SU-DHL-6 (cell line): ENCODE measurements around the gene MEX3A.
A peak's percentile ranks its signal among the peaks of the same experiment; 100 is the strongest.

Source experiments
- H2AFZ ChIP-seq: fragments of 200-600 bp; sonication (generic); 2 replicates; pipeline ENCODE4 v1.6.1; 2014; ENCODE audit warnings: low read depth, mild to moderate bottlenecking, moderate library complexity, mixed read lengths, antibody characterized with exemption, low read length; ENCODE audit not compliant: severe bottlenecking
- H3F3A ChIP-seq: fragments of 200-600 bp; shearing (Covaris generic); 2 replicates; pipeline ENCODE4 v1.6.0; 2016; ENCODE audit warnings: antibody characterized with exemption, mild to moderate bottlenecking; ENCODE audit not compliant: insufficient read depth
- H3K27ac ChIP-seq: fragments of 200-600 bp; sonication (generic); 2 replicates; pipeline ENCODE4 v1.5.1; 2016; ENCODE audit warnings: low read depth, mild to moderate bottlenecking, low read length, moderate library complexity, mixed read lengths
- H3K27me3 ChIP-seq: fragments of 200-600 bp; sonication (generic), shearing (Covaris generic); 2 replicates; pipeline ENCODE4 v1.6.0; 2014; ENCODE audit warnings: mild to moderate bottlenecking, low read length
- H3K36me3 ChIP-seq: fragments of 200-600 bp; sonication (generic); 2 replicates; pipeline ENCODE4 v1.6.1; 2014; ENCODE audit warnings: mild to moderate bottlenecking, low read length, mixed read lengths
- H3K4me2 ChIP-seq: fragments of 300-600, 200-600 bp; shearing (Covaris generic), sonication (generic); 2 replicates; pipeline ENCODE4 v1.6.0; 2014; ENCODE audit warnings: low read length, low read depth, mild to moderate bottlenecking; ENCODE audit not compliant: poor library complexity, severe bottlenecking
- H3K4me3 ChIP-seq: fragments of 200-600 bp; sonication (generic); 2 replicates; pipeline ENCODE4 v1.5.1; 2014; ENCODE audit warnings: antibody characterized with exemption, low read length, mild to moderate bottlenecking, mixed read lengths; ENCODE audit not compliant: insufficient read depth, poor library complexity, severe bottlenecking
- H3K79me2 ChIP-seq: fragments of 200-600 bp; sonication (generic); 2 replicates; pipeline ENCODE4 v1.6.1; 2014; ENCODE audit warnings: mild to moderate bottlenecking, low read length, moderate library complexity; ENCODE audit not compliant: insufficient read depth
- H3K9ac ChIP-seq: fragments of 200-600 bp; sonication (generic); 2 replicates; pipeline ENCODE4 v1.7.0; 2014; ENCODE audit warnings: mild to moderate bottlenecking, low read length
- H3K9me2 ChIP-seq: fragments of 200-600 bp; sonication (generic); replicated peaks from 2 replicates; pipeline ENCODE4 v1.6.1; 2014; ENCODE audit warnings: low read length; ENCODE audit not compliant: insufficient read depth
- H3K9me3 ChIP-seq: fragments of 200-600 bp; sonication (generic); 2 replicates; pipeline ENCODE4 v1.6.1; 2014; ENCODE audit warnings: low read length, mixed read lengths; ENCODE audit not compliant: insufficient read depth
- H4K20me1 ChIP-seq: fragments of 200-600 bp; sonication (generic); 2 replicates; pipeline ENCODE4 v1.6.1; 2014; ENCODE audit warnings: low read depth, mild to moderate bottlenecking, antibody characterized with exemption, low read length, moderate library complexity, mixed read lengths
- EZH2phosphoT487 ChIP-seq: fragments of 200-600 bp; sonication (generic), shearing (Covaris generic); conservative IDR thresholded peaks from 2 replicates; pipeline ENCODE4 v1.6.1; 2018; ENCODE audit warnings: mild to moderate bottlenecking, antibody characterized with exemption, low read length, moderate library complexity, mixed read lengths
- TF ChIP-seq, protein P1 (sequence below): fragments of 200-600 bp; sonication (generic); IDR thresholded peaks from one replicate; pipeline ENCODE4 v1.5.1; 2017; ENCODE audit warnings: antibody characterized with exemption, mild to moderate bottlenecking, low read length, moderate library complexity; ENCODE audit not compliant: insufficient read depth, poor library complexity, severe bottlenecking

Gene MEX3A

DNA sequence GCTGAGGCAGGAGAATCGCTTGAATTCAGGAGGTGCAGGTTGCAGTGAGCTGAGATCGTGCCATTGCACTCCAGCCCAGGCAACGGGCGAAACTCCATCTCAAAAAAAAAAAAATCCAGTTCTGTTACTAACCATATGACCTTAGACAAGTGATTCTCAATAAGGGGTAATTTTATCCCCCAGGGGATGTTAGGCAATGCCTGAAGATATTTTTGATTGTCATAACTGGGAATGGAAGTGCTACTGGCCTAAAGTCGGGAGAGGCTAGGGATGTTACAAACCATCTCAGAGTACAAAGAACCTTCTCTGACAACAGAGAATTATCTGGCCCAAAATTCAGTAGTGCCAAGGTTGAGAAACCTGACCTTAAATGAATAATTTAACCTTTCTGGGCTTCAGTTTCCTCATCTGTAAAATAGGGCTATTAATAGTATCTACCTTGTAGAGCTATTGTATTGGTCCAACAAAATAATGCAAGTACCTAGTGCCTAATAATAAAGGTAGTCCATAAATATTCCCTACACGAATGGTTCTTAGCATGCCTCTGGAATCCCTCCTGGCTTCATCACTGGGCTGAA lies 26.5 kb upstream of the MEX3A start:
- H3F3A ChIP-seq: peaks cover 11% of the 10 kb centered on the region; the same call in 1 of the 2 replicates
- no peak for TF ChIP-seq EZH2phosphoT487
- TF ChIP-seq, protein P1, sequence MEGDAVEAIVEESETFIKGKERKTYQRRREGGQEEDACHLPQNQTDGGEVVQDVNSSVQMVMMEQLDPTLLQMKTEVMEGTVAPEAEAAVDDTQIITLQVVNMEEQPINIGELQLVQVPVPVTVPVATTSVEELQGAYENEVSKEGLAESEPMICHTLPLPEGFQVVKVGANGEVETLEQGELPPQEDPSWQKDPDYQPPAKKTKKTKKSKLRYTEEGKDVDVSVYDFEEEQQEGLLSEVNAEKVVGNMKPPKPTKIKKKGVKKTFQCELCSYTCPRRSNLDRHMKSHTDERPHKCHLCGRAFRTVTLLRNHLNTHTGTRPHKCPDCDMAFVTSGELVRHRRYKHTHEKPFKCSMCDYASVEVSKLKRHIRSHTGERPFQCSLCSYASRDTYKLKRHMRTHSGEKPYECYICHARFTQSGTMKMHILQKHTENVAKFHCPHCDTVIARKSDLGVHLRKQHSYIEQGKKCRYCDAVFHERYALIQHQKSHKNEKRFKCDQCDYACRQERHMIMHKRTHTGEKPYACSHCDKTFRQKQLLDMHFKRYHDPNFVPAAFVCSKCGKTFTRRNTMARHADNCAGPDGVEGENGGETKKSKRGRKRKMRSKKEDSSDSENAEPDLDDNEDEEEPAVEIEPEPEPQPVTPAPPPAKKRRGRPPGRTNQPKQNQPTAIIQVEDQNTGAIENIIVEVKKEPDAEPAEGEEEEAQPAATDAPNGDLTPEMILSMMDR: no peak
- no peaks in the 10 kb centered on the region for H3K27me3 ChIP-seq
- H3K4me3 ChIP-seq: no peak overlapping the region
- H3K36me3 ChIP-seq: no peaks in the 10 kb centered on the region
- no peak overlapping the region for H2AFZ ChIP-seq
- no peaks in the 10 kb centered on the region for H3K79me2 ChIP-seq
- H3K9ac ChIP-seq: no peak overlapping the region
- H3K9me2 ChIP-seq: no peaks in the 10 kb centered on the region
- H3K9me3 ChIP-seq: no peaks in the 10 kb centered on the region
- H3K27ac ChIP-seq: no peak overlapping the region
- no peak overlapping the region for H3K4me2 ChIP-seq
- no peaks in the 10 kb centered on the region for H4K20me1 ChIP-seq

DNA sequence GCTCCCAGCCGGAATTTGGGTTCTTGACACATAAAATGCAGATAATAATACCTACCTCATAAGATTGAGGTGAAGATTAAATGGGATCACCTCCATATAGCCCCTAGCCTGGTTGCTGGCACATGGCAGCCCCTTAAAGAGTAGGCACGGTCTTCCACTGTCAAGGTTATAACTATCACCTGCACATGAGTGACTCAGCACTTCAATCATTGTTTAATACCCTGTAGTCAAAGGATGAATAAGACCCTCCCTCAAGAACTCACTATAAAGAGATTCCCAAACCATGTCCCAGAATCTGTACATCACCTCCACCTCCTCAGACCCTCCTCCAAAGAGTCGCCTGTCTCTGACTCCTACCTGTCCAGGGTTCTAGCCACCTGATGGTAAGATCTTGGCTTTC lies 25.8 kb upstream of the MEX3A start:
- TF ChIP-seq EZH2phosphoT487: no peak
- TF ChIP-seq, protein P1: no peak
- H3K27ac ChIP-seq: no peak overlapping the region
- no peaks in the 10 kb centered on the region for H3K36me3 ChIP-seq
- no peak overlapping the region for H3K9ac ChIP-seq
- H3F3A ChIP-seq: peaks cover 11% of the 10 kb centered on the region; the same call in 1 of the 2 replicates
- H3K9me3 ChIP-seq: no peaks in the 10 kb centered on the region
- no peak overlapping the region for H2AFZ ChIP-seq
- H3K27me3 ChIP-seq: no peaks in the 10 kb centered on the region
- no peak overlapping the region for H3K4me2 ChIP-seq
- no peak overlapping the region for H3K4me3 ChIP-seq
- no peaks in the 10 kb centered on the region for H4K20me1 ChIP-seq
- H3K79me2 ChIP-seq: no peaks in the 10 kb centered on the region
- no peaks in the 10 kb centered on the region for H3K9me2 ChIP-seq

DNA sequence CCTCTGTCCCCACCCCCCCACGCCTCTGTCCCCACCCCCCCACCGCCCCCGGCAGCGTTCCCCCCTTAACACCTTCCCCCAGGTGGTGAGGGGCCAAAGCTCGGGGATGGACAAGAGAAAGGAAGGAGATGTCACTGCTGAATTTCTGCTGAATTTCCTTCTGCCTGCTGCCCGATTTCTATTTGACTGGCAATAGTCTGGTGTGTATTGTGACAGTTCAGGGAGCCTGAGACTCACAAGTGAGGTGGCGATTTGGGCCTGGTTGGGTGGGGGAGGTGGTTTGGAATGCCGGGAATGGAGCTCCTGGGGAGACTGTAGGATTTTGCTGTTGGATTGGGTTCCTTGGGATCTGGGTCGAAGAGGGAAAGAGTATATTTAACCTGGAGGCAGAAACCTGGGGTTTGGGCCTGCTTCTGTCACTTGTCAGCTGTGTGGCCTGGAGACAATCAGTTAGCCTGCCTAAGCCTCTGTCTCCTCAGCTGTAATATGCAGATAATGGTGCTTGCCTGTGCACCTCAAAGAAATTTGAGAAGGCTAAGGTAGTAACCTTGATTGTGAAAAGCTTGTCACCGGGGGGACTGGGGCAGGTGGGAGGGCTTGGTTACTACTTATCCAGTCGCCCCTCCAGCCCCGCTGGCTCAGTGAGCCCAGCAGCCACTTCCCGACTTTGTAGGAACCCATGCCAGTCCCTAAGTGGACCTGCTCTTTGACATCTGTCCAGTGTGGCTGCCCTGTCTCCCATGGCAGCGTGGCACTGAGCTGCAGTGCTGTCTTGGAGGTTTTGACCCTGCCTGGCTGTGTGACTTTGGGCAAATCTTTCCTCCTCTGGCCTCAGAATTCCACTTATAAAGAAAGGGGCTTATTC lies 24.6 kb upstream of the MEX3A start:
- H3K27me3 ChIP-seq: no peaks in the 10 kb centered on the region
- no peak for TF ChIP-seq EZH2phosphoT487
- TF ChIP-seq, protein P1: no peak
- H3K36me3 ChIP-seq: no peaks in the 10 kb centered on the region
- no peaks in the 10 kb centered on the region for H3K9me2 ChIP-seq
- no peak overlapping the region for H3K4me3 ChIP-seq
- no peaks in the 10 kb centered on the region for H3K9me3 ChIP-seq
- H2AFZ ChIP-seq: no peak overlapping the region
- H3K4me2 ChIP-seq: peak overlapping the region; percentile 20
- no peaks in the 10 kb centered on the region for H4K20me1 ChIP-seq
- H3K27ac ChIP-seq: peak overlapping the region; percentile 45; the same call in 1 of the 2 replicates
- no peaks in the 10 kb centered on the region for H3K79me2 ChIP-seq
- H3F3A ChIP-seq: peaks cover 11% of the 10 kb centered on the region; the same call in 1 of the 2 replicates
- no peak overlapping the region for H3K9ac ChIP-seq
